Measurements from ENCODE around the gene KCNIP1.

KCNIP1 gene

DNA sequence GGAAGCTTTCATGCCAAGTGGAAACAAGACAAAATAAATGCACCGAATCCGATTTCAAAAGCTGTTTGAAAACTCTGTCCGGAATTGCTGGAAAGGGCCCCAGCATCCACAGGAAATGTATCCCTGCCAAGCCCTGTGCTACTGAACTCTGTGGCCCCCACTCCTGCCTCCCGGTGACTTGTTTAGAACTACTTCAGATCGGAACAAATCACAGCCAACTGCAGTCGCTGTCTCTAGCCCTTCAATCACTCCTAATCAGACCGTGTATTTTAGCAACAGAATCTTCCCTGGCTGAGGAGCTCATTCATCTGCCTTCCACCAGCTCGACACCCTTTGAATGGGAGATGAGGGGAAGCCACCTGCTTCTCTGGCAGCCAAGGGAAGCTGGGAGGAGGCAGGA lies 94.1 kb downstream of the KCNIP1 start:
- no peak for DNase-seq (ENCODE audit: low read depth)

DNA sequence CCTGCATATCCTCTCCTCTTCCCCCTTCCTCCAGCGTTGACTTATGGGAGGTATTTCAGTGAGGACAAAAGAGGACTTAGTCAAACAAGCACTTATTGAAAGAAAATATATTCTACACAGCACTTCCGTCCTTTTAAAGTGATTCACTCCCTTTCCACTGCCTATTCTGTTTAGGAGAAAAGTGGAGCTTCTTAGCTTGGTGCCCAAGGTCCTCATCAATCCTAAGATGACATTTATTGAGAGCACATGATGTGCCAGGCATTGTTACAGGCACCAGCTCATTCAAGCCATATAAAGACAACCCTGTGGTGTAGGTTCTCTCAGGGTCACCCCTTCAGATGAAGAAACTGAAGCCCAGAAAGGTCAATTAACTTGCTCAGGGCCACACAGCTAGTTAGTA lies 95.9 kb downstream of the KCNIP1 start:
- no peak for DNase-seq (ENCODE audit: low read depth)

DNA sequence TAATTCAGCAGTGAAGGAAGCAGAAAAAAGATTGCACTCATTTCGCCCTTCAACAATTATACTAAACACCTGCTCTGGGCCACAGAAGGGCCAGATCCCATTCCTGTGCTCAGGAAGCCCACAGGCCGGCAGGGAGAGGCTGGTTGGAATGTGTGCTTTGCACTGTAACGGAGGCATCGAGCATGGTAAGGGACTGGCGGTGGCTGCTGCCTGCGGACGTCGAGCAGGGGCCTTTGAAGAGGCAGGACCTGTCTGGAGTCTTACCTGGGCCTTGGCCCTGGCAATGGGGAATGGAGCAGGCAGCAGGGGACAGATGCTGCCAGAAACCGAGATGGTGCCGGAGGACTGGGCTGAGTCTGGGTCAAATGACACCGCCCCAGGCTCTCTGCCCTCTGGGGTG lies 97.8 kb downstream of the KCNIP1 start:
- DNase-seq (ENCODE audit: low read depth), result no peak

DNA sequence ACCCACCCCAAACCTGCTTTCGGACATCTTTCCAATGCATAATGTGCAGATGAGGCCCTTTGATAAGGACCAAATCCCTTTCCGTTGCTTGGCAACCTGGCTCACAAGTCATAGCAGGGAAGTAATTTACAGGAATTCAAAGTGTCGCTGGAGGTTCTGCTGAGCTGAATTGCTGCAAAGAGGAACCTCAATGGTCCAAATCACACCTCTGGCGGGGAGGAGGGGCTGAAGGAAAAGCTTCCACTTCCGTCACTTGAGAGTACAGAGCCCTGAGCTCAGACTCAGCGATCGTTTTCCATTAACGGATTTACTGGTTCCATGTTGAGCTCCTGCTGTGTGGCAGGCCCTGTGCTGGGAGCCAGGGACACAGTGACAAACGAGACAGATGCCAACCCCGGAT lies 99.3 kb downstream of the KCNIP1 start:
- DNase-seq (ENCODE audit: low read depth), result no peak

DNA sequence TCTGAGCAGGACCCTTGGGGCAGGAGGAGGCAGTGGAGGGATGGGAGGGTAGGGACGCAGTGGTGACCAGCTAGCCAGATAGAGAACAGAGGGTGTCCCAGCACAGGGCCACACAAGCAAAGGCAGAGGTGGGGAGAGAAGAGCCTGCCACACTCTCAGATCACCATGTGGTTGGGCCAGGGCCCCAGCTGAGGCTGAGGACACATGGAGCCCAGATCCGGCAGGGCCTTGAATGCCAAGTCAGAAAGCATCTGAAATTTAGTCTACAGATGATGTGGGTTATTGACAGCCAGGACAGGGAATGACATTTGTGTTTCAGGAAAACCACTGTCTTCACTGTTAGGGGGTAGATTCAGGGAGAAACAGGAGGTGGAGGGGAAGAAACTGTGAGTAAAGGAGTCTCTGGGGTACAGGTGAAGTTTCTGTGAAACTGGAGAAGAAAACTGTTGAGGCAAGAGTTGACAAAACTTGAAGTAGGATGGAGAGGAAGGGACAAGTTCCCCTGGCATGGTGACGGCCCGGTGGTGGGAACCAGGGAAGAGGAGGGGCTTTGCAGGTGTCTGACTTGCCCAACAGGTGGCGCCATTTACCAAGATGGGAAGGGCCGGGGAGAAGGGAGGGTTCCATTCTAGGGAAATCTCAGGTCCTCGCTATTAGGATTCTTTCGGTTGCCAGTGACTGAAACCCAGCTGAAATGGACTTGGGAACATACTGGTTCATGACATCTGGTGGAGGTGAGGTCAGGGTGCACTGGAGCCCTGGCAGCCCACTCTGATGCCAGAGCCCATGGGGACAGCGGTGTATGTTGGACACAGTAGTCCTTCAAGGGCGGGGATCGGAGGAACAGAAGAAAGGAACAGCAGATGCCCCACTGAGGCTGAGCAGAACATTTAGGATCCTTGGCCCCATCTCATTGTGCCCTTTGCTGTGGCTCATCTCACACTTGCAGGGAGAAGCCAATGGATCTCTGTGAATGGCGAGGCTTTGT lies 100.1 kb downstream of the KCNIP1 start:
- no peak for DNase-seq (ENCODE audit: low read depth)

DNA sequence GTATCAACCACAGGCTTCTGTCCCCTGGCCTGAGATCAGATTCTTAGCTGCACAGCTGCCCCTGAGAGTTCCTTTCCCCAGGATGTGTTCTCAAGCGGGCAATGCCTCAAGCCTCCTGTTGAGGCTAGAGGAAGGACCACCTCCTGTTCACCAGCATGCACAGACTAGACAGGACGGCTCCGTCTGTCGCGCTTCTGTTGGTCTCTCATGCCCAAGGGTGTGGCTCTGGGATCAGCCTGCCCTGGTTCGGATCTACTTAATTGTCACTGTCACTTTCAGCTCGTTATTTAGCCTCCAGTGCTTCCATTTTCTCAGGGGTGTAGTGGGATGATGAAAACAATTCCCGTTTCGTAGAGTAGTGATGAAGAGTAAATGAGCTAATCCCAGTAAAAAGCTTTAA lies 103.1 kb downstream of the KCNIP1 start:
- no peak for DNase-seq (ENCODE audit: low read depth)

DNA sequence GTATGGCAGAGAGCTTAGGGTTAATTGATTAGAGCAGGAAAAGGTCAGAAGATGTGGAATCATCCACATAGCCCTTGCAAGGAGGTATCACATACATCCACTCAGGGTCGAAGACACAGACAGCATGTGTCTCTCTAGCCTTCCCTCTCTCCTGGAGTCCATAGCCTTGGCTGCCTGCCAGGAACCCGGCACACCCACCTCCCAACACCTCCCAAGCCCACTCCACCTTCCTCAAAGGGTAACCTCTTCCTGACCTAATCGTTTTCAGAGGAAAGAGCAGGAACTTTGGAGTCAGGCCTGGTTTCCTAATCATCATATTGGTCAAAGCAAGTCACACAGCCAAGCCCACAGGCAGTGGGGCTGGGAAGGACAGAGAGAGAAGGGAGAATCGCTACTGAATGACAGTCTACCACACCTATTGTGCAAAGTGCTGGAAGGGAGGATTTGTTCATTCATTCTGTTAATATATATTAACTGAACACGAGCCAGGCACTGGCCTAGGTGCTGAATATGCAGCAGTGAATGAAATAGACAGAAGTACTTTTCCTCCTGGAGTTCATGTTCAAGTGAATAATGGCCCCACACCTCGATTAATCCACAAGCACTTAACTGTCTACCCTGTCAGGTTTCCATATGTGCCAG lies 107.8 kb downstream of the KCNIP1 start:
- DNase-seq (ENCODE audit: low read depth), result no peak

DNA sequence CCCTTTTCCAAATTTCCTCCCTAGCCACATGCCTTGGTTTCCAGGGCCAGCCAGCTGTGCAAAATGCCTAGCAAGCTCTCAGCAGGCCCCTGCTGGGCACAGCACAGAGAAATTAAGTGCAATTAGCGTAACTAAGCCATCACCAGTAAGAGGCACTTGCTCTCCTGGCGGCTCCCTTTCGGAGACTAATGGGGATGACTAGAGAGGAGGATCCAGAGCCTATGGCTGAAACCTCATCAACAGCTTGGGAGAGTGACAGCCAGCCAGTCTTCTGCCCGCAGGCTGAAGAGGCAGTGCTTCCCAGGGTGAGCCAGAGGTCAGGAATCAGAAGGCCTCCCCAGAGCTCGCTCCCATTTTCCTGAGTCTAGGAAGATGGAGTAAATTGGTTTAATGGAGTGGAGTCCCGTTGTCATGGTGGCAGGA lies 108.4 kb downstream of the KCNIP1 start:
- no peak for DNase-seq (ENCODE audit: low read depth)

DNA sequence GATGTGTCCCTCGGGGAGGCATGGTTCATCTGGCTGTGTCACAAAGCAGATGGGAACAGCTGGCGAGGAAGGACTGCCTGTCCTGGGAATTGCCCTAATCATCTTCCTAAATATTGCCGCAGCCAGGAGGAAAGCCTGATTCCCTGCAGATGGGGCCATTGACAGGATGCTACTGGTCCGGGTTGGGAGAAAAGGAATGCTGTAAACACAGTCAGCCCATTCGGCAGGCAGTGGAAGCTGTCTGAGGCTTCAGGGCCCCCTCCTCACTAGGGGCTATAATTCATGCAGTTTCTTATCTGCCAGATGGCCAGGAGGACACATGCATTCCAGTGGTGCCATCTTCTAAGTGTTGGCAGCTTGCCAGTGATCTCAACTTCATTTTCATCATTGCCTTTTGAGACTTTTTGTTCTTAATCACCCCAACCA lies 110.3 kb downstream of the KCNIP1 start:
- no peak for DNase-seq (ENCODE audit: low read depth)

DNA sequence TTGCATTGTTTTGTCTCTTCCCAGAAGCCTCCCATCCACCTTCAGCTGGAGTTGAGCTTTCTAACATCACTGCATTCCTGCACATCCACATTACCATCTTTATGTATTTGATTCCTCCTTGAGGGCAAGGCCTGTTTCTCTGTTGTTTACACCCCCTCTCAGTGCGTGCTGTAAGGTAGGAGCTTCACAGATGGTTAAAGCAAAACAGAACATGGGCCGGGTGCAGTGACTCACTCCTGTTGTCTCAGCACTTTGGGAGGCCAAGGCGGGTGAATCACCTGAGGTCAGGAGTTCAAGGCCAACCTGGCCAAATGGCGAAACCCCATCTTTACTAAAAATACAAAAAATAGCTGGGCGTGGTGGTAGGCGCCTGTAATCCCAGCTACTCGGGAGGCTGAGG lies 110.9 kb downstream of the KCNIP1 start:
- no peak for DNase-seq (ENCODE audit: low read depth)

DNA sequence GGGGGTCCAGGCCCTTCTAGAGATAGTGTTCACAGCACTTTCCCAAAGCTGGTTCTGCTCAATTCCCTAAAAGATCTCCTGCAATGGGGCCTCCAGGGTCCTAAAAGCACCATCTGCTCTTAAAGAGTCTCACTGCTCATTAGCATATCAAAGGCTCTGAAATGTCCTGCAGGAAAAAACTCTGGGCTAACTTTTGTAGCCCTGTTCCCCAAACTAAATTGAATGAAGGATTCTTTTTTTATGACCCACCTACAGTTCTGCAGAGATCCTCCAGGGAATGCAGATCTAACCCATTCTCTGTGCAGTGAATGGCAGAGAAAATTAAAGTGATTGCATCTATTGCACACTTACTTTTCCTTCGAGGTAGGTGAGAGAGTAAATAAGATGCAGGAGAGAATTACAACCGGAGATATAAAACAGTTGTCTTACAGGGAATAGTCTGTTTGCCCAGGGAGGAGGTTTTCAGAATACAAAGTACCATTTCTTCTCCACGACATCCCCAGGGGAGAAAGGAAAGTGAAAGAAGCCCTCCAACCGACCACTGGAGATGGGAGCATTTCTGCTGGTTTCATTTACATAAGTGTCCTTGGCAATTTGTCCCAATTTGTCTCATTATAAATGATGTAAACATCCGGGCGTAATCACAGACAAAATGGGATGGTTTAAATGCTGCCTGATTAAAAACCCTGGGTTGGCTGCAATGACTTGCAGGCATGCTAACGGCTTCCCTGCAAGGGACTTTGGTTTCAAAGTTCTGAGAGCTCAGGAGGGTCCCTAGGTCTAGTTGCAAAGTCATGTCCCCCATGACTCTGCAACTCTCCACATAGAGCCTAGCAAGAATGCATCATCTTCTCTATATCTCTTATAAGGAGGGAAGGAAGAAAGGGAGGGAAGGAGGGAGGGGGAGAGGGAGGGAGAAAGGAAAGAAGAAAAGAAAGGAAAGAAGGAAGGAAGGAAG lies 114.0 kb downstream of the KCNIP1 start:
- DNase-seq (ENCODE audit: low read depth), result no peak

DNA sequence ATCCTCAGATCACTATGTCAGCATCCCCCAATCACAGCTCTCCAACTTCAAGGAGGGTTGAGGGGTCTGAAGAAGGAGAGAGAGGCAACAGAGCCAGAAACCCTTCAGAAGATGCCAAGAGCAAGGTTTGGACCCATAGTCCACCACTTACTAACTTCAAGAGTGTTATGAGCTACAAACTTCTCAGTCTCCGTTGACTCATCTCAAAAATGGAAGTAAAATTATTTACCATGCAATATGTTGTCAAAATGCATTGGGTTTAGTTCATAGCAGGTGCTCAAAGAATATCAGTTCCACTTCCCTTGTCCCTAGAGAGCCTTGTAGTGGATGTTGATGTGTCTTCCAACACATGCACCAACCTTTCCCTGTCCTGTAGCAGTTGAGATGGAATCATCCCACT lies 116.0 kb downstream of the KCNIP1 start:
- DNase-seq (ENCODE audit: low read depth), result no peak

DNA sequence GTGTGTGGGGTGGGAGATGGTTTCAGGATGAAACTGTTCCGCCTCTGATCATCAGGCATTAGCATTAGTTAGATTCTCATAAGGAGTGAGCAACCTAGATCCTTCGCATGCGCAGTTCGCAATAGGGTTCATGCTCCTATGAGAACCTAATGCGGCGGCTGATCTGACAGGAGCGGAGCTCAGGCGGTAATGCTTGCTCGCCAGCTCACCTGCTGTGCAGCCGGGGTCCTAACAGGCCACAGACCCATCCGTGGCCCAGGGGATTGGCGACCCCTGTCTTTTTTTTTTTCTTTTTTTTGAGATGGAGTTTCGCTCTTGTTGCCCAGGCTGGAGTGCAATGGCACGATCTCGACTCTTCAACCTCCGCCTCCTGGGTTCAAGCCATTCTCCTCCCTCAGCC lies 119.1 kb downstream of the KCNIP1 start:
- DNase-seq (ENCODE audit: low read depth), result no peak

DNA sequence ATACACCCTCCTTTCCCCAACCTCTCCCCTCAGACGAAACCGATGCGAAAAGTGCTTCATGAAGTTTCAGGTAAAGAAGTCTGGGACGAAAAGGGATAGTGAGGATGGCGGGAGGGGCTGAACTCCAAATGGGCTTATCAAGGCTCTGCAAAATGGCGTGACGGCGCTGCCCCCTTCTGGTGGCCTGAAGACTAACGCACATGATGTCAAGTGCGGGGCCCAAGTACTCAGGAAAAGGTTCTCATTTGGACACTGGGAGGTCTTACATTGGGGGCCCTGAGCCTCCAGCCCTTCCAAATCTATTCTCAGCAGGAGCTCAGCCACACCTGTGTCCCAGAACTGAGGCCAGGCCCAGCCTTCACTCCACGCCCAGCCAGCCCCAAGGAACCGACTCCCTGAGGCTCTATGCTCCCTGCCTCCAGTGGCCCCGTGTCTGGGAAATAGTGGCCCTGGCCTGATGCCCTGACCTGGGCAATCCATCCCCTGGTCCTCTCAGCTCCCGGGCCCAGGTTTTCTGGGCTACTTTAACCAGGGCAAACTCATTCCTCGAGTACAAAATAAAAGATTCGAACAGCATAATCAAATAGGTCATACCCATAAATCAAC lies 119.9 kb downstream of the KCNIP1 start:
- DNase-seq (ENCODE audit: low read depth), result no peak

DNA sequence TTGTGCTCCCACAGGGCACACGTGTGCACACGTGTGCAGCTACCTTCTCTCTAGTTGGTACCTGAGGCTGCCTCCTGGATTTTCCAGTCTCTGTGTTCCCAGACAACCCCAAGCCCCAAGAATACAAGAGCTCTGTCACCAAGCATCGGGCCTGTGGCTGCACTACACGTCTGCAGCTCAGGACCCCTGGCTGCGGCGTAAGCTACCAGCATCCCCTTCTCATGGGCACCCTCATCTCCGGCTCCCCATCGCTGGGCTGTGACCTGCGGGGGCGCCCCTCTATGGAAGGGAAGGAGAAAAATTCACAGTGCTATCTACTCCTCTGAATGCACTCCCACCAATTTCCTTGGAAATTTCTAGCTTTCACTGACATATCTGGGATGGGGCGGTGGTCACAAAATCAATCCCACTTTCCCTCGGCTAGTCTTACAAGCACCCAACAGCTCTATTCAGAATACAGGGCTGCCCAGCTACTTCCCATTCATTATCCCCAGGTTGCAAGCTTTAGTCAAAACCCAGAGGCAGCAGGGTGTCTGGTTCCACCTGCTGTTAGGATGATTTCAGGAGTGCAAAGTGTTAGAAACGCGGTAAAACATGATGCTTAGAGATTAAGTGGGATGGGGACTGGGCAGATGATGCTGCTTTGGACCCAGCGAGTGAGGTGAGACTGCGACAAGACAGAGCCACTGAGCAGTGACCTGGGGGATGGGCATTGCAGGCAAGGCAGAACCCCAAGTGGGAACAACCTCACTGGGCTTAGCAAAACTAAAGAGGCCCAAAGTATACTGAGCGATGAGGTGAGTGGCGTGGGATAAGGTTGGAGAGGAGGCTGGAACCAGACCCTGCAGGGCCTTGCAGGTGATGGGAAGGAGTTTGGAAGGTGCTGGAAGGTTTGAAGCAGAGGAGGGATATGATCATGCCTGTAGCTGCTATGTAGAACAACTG lies 121.7 kb downstream of the KCNIP1 start:
- no peak for DNase-seq (ENCODE audit: low read depth)

DNA sequence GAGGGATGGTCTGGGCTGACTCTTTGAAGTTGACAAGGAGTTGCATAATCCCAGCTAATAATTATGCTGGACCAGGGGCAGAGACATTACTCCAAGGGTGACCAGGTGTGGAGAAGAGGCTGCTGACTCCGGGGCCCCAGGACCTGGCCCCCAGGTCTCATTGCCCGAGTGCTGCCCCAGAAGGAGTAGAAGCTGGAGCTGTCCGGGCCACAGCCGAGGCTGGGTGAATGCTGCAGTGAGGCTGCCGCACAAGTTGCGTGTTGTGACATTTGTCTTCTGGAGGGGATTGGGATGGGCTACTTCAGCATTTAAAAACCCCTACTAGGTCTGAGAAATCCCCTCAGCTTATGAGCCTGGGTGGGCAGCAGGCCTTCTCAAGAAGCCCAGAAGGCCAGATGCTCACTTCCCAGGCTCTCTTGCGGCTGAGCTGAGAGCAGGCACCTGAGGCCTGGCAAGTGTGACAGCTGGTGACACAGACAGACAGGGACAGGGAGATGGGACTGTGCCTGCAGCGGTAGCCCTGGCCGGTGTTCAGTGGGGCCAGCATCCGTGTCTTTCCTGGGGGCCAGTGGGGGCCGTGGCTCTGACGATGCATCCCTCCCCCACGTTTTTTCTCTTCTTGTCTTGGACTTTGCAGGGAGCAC lies 122.8 kb downstream of the KCNIP1 start:
- DNase-seq (ENCODE audit: low read depth), result no peak

DNA sequence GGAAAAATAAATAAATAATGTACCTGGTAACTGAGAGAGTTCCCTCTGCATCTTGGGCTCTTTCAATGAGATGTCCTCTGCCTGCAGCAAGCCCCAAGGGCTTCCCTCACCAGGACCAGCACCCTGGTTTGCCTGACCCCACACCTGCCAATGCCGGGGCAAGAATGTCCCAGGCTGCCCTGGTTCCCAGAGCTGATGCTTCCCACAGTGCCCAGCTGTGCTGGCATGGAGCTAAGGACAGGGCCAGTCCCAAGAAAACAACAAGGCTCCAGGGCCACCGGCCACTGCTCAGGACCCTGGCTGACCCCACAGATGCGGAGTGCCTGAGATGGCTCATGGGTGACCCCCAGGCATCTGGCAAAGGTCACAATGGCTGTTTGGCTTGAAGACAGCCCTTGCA lies 123.5 kb downstream of the KCNIP1 start:
- no peak for DNase-seq (ENCODE audit: low read depth)

DNA sequence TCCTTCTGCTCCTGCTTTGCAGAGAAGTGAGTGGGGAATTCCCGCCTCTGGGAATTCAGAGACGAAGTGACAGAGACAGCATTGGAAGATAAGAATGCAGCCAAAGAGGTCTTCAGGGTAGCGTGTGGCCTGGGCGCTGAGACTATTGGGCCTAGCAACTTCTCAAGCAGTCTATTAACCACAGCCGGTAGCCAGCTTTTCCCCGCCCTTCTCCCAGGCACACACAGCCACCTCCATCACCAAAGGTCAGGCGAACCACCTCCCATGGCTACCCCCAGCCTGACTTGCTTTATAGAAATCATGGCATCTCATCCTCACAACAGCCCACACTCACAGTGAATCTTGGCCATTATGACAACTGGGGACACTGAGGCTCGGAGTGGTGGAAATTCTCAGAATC lies 124.2 kb downstream of the KCNIP1 start:
- DNase-seq (ENCODE audit: low read depth), result no peak

DNA sequence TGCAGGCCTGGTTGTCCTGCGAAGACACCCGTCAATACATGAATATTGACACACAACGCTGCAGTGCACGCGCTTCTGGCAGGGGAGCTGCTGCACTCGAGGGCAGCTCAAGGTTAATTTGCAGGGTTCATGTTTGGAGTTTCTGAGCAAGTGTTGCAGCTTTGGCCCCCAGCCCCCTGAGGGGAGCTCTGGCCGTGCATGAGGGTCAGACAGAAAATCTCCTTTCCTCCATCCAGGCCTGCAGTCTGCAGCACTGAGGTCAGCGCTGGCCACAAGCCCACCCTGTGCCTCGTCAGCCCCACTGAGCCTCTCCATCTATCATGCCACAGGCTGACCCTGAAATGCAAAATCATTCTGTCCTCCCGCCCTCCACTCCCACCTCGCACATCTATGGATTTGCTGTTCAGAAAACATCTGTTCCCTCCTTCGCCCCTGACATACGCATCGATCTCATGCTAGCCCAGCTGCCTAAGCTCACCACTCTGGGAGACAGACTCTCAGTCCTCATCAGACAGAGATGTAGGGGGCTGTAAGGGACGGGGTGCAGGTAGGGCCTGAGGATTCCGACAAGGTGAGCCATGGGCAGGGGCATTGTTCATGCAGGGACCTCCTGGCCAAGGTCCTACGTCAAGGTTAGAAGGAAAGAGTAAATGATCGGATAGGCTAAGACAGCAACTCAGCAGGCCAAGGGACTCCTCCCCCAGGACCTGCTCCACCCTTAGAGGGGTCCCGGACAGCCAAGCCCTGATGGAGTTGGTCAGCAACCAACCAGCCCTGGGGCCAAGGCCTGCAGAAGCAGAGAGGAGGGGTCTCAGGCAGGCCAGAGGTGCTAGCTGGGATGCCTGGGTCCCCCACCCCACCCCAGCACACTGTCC lies 125.1 kb downstream of the KCNIP1 start:
- no peak for DNase-seq (ENCODE audit: low read depth)

Data from non-pigmented ciliary epithelial cell (primary cell).